Osteoblast (primary cell): Measurements from ENCODE around the gene ENAH. TPM values are rescaled to one million over a fixed set of nuclear protein-coding genes. Genes with fewer than 3 reads are reported as not detected.

Experiments used
- DNase-seq: peaks from one replicate; pipeline ENCODE4 v3.0.0; 2011; ENCODE audit warnings: low spot score, mixed read lengths; ENCODE audit not compliant: insufficient read length; ENCODE audit errors: missing footprints
- H2AFZ ChIP-seq: 2 replicates; pipeline ENCODE4 v1.6.0; 2011; ENCODE audit warnings: mild to moderate bottlenecking, low read length
- H3K27ac ChIP-seq: 2 replicates; pipeline ENCODE4 v1.5.1; 2011; ENCODE audit warnings: mild to moderate bottlenecking, low read depth, low read length, moderate library complexity
- H3K27me3 ChIP-seq: 2 replicates; pipeline ENCODE4 v1.6.0; 2012; ENCODE audit warnings: mild to moderate bottlenecking, control low read depth, inconsistent platforms, low read length, moderate library complexity; ENCODE audit not compliant: insufficient read depth
- H3K36me3 ChIP-seq: 2 replicates; pipeline ENCODE4 v1.5.1; 2011; ENCODE audit warnings: mild to moderate bottlenecking, low read length, control low read depth, moderate library complexity; ENCODE audit not compliant: insufficient read depth
- H3K4me1 ChIP-seq: 2 replicates; pipeline ENCODE4 v1.5.1; 2011; ENCODE audit warnings: mild to moderate bottlenecking, low read length, control low read depth, moderate library complexity; ENCODE audit not compliant: insufficient read depth
- H3K4me2 ChIP-seq: 2 replicates; pipeline ENCODE4 v1.6.0; 2011; ENCODE audit warnings: mild to moderate bottlenecking, low read length; ENCODE audit not compliant: insufficient read depth
- H3K4me3 ChIP-seq: fragments of 200-600 bp; sonication (generic); 3 replicates; pipeline ENCODE4 v1.5.1; 2012; ENCODE audit warnings: mild to moderate bottlenecking, low read length, inconsistent platforms; ENCODE audit not compliant: insufficient read depth
- H3K79me2 ChIP-seq: 2 replicates; pipeline ENCODE4 v1.6.0; 2012; ENCODE audit warnings: mild to moderate bottlenecking, low read length, control low read depth, inconsistent platforms; ENCODE audit not compliant: insufficient read depth
- H3K9me3 ChIP-seq: 2 replicates; pipeline ENCODE4 v1.5.1; 2011; ENCODE audit warnings: low read depth, low read length, control low read depth
- H4K20me1 ChIP-seq: 2 replicates; pipeline ENCODE4 v1.6.0; 2012; ENCODE audit warnings: mild to moderate bottlenecking, low read length, control low read depth; ENCODE audit not compliant: insufficient read depth
- CTCF ChIP-seq: IDR thresholded peaks from 2 replicates; pipeline ENCODE4 v1.5.1; 2011; ENCODE audit warnings: mild to moderate bottlenecking, low read depth, low read length, moderate library complexity; ENCODE audit errors: extremely low read depth
- total RNA-seq: library from RNA; depleted of rRNA; stranded (reverse); fragments of >200 nt; gene quantifications from 2 replicates; pipeline ENCODE4 v1.2.3, GENCODE V29; 2012

The ENAH gene
- total RNA-seq, 1 donor = 453 TPM

- Histone ChIP-seq H2AFZ (no peak overlapping the region), H3K4me1 (no peaks in the 10 kb centered on the region), H3K9me3 (no peaks in the 10 kb centered on the region), H3K4me3 (no peak overlapping the region), H3K27me3 (no peaks in the 10 kb centered on the region), H3K36me3 (no peaks in the 10 kb centered on the region), H3K4me2 (no peak overlapping the region), H3K79me2 (no peaks in the 10 kb centered on the region), H3K27ac (no peak overlapping the region), H4K20me1 (no peaks in the 10 kb centered on the region)
- TF ChIP-seq CTCF = no peak
- DNase-seq = no peak
These were observed 13.6 kb upstream of the ENAH start for GRCh38 chr1:225666495-225666894.

GRCh38 chr1:225664762-225665161, 11.8 kb upstream of the ENAH start:
- H3K4me3 ChIP-seq = no peak overlapping the region
- TF ChIP-seq CTCF = no peak
- H2AFZ ChIP-seq = no peak overlapping the region
- H3K4me2 ChIP-seq = no peak overlapping the region
- DNase-seq = no peak
- H3K9me3 ChIP-seq = no peaks in the 10 kb centered on the region
- H3K36me3 ChIP-seq = no peaks in the 10 kb centered on the region
- H3K27ac ChIP-seq = no peak overlapping the region
- no peaks in the 10 kb centered on the region for H3K79me2 ChIP-seq
- no peaks in the 10 kb centered on the region for H3K4me1 ChIP-seq
- H4K20me1 ChIP-seq = no peaks in the 10 kb centered on the region
- no peaks in the 10 kb centered on the region for H3K27me3 ChIP-seq

- no peaks in the 10 kb centered on the region for H3K79me2 ChIP-seq
- H3K27me3 ChIP-seq = no peaks in the 10 kb centered on the region
- H3K4me1 ChIP-seq = peaks cover 15% of the 10 kb centered on the region
- H3K4me2 ChIP-seq = no peak overlapping the region
- H3K27ac ChIP-seq = no peak overlapping the region
- DNase-seq = no peak
- TF ChIP-seq CTCF = no peak
- no peaks in the 10 kb centered on the region for H4K20me1 ChIP-seq
- no peaks in the 10 kb centered on the region for H3K36me3 ChIP-seq
- H3K9me3 ChIP-seq = no peaks in the 10 kb centered on the region
- no peak overlapping the region for H3K4me3 ChIP-seq
- H2AFZ ChIP-seq = no peak overlapping the region
These were observed 9.2 kb upstream of the ENAH start for GRCh38 chr1:225662155-225662554.

GRCh38 chr1:225660544-225660946, 7.6 kb upstream of the ENAH start:
- Histone ChIP-seq H3K4me2 (no peak overlapping the region), H3K27me3 (no peaks in the 10 kb centered on the region), H4K20me1 (no peaks in the 10 kb centered on the region), H2AFZ (peak overlapping the region; percentile 49), H3K36me3 (no peaks in the 10 kb centered on the region), H3K79me2 (no peaks in the 10 kb centered on the region), H3K4me1 (peaks cover 31% of the 10 kb centered on the region), H3K27ac (no peak overlapping the region), H3K4me3 (no peak overlapping the region), H3K9me3 (no peaks in the 10 kb centered on the region)
- TF ChIP-seq CTCF = no peak
- no peak for DNase-seq
